NK-92 (cell line): Measurements from ENCODE around the gene CLSTN2.

Experiments
- DNase-seq: peaks from one replicate; lab custom pipeline; 2025; ENCODE audit not compliant: unreplicated experiment; lab: John Stamatoyannopoulos, UW

The CLSTN2 gene

GRCh38 chr3:140472306-140473020 is 537.5 kb downstream of the CLSTN2 start:
- no peak for DNase-seq

GRCh38 chr3:140487566-140487965 is 552.6 kb downstream of the CLSTN2 start:
- DNase-seq, result no peak

DNA sequence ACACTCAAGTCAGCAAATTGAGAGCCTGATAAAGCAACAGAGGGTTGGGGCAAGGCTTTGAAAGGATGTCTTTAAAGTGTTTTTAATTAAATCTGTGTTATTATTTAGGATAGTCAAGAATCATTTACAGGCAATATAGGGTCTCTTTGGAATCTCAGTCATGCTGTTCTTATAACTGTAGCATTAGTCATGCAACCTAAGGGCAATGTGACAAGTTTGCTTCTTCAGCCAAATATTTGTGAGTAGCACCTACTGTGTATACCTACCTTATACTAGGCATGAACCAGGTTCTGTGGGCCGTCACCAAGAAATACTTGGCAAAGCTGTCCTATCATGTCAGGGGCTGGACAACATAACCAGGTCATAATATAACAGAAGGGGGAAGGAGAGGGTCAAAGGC is 558.3 kb downstream of the CLSTN2 start:
- no peak for DNase-seq

DNA sequence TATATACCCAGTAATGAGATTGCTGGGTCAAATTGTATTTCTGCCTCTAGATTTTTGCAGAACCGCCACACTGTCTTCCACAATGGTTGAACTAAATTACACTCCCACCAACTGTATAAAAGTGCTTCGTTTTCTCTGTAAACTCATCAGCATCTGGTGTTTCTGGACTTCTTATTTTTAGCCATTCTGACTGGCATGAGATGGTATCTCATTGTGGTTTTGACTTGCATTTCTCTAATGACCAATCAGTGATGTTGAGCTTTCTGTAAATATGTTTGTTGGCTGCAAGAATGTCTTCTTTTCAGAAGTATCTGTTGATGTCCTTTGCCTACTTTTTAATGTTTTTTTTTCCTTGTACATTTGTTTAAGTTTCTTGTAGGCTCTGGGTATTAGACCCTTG is 560.0 kb downstream of the CLSTN2 start:
- DNase-seq, result no peak

GRCh38 chr3:140497331-140497730 is 562.3 kb downstream of the CLSTN2 start:
- DNase-seq, result no peak

GRCh38 chr3:140499114-140499757 is 564.3 kb downstream of the CLSTN2 start:
- no peak for DNase-seq

- no peak for DNase-seq
These were observed 565.5 kb downstream of the CLSTN2 start for GRCh38 chr3:140500473-140500872.

- no peak for DNase-seq
These were observed 566.2 kb downstream of the CLSTN2 start for GRCh38 chr3:140501061-140501769.

DNA sequence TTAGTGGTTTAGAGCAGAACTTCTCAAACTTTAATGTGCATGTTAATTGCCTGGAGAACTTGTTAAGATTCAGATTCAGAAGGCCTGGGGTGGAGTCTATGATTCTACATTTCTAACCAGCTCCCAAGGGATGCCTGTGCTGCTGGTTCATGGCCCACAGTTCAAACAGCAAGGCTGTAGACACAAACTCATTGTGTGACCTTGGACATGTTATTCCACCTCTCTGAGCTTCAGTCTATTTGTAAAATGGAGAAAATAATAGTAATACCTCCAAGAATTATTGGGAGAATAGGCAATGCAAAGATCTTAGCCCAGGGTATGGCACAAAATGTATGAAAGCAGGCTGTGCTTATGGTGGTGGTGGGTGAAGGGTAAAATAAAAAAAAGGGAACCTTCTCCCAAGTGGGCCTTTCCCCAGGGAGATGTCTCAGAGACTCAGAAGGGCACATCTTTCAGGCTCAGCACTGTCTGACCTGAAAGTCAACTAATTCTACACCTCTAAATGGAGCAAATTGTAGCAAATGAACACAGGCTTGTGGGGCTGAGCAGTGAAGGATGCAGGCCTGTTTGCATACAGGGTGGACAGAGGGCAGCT is 566.9 kb downstream of the CLSTN2 start:
- no peak for DNase-seq

GRCh38 chr3:140505213-140505612 is 570.2 kb downstream of the CLSTN2 start:
- no peak for DNase-seq

- DNase-seq, result no peak
These were observed 570.9 kb downstream of the CLSTN2 start for GRCh38 chr3:140505876-140506275.

DNA sequence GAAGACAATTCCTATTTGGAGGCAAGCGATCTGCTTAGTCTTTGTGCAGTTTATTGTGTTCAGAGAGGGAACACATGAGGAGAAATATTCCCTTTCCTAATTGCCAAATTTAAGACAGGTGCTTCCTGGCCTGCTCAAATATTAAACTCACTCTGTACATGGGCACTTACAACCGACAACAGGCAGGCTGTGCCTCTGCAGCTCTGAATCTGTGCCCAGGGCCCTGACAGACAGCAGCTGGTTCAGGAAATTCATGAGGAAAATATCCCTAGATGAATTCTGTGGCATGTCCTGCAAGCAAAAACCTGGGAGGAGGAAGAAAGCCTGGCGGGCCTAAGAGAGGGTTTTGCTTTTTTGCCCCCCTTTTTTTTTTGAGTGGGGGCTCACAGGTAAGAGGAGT is 573.6 kb downstream of the CLSTN2 start:
- DNase-seq, result no peak

GRCh38 chr3:140509534-140509933 is 574.5 kb downstream of the CLSTN2 start:
- no peak for DNase-seq

DNA sequence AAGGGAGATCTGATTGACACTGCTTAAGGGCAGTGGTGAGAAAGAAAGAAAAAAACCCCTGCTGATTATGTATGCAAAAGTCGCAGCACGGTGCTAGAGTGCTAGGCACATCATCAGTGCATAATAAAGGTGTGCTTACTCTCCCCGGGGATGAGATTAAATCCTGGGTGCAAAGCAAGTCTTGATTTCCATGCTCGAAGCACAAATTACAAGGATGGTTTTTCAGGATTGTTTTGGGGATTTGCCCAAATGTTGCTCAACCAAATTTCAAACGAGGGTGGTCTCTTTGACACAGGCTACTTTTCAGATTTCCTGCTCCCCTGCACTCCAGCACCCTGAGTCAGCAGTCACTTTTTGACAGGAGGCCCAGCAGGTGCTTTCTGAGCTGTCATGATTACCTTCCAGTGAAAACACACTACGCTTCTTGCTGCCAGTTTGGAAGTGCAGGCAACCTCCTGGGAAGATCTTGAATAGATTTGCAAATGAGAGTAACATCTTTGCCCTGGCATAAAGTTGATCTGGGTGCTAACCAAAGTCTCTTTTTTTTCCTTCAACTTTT is 575.4 kb downstream of the CLSTN2 start:
- DNase-seq, result no peak

- DNase-seq, result no peak
These were observed 586.9 kb downstream of the CLSTN2 start for GRCh38 chr3:140521751-140522445.

- DNase-seq, result no peak
These were observed 587.8 kb downstream of the CLSTN2 start for GRCh38 chr3:140522653-140523380.

DNA sequence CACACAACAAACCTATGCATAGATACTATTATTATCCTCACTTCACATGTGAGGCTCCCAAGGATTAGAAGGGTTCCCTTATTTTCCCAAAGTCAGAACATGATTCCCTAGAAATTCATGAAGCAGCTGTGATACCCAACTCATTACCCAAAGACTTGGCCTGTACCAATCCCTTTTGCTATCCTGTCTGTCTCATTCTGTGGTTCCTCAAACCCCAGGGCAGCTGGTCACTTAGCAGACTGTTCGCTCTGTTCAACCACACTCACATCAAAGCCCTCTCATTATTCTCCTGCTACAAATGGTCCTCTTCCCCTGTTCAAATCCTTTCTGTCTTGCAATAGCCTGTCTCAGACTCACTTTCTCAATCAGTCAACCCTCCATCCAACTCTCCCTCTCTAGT is 588.6 kb downstream of the CLSTN2 start:
- DNase-seq, result no peak

DNA sequence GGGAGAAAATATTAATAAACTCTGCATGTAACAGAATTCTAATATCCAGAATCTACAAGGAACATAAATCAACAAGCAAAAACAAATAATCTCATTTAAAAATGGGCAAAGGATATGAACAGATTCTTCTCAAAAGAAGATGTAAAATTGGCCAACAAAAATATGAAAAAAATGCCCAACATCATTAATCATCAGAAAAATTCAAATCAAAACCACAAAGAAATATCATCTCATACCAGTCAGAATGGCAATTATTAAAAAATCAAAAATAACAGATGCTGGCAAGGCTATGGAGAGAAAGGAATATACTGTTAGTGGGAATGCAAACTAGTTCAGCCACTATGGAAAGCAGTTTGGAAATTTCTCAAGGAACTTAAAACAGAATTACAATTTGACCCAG is 592.2 kb downstream of the CLSTN2 start:
- DNase-seq, result no peak

DNA sequence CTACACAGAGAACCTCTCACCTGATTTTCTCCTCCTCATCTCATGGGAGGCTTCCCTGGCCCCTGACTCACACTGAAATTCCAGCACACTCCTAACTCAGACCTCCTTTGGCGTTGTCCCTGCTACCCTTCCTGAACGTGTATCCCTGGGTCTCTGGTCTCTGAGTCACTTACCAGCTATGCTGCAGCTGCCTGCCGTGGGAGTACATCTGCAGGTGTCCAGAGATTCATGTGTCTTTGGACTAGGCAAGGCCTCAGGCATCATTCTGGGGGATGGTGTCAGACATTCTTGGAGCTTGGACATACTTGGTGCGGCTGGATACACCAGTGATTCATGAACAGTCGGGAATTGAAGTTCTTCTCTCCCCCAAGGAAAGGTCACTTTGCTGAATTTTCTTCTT is 594.1 kb downstream of the CLSTN2 start:
- no peak for DNase-seq

DNA sequence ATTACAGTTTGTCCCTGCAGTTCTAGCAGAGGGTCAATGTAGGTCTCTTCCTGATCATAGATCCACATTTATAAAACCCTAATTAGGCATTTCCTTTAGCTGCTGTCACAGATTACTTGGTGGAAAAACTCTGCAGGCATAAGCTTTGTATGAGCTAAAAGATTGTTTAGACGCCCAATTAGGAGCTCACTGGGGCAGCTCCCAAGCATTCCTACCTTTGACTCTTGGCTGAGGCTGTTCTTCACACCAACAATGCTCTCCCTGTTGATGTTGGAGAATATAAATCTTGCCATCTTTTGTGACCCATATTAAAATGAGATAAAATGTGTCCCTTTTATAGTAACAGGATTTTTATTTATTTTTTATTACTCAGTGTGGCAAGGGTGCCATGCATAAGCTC is 594.6 kb downstream of the CLSTN2 start:
- no peak for DNase-seq
